Measurements from ENCODE around the gene ANKRD31. TPM values are rescaled to one million over a fixed set of nuclear protein-coding genes. Genes with fewer than 3 reads are reported as not detected.

The ANKRD31 gene
- total RNA-seq, 1 experiment from 2014 or later, result 0.09 TPM

GRCh38 chr5:75190227-75190626 is 46.5 kb downstream of the ANKRD31 start:
- ATAC-seq, result no peak
- CTCF ChIA-PET, result no interaction called here

More at GRCh38 chr5:75190227-75190626, 46.5 kb downstream of the ANKRD31 start:
- Mint-ChIP-seq H3K27ac (no peak overlapping the region), H3K27me3 (ENCODE audit: low read depth) (no peaks in the 10 kb centered on the region), H3K9me3 (no peaks in the 10 kb centered on the region), H3K36me3 (no peaks in the 10 kb centered on the region), H3K4me3 (no peak overlapping the region), H3K4me1 (no peaks in the 10 kb centered on the region)
- DNase-seq (ENCODE audit: low spot score), result no peak
- POLR2A ChIA-PET, result interaction anchor here (0.6 kb wide), 1 partner anchor 495 kb away, joined by 7 read pairs; no protein-coding TSS in a partner anchor
- TF ChIP-seq PREB (CRISPR knock-in tag; IDR thresholded peaks at IDR 0.05; ENCODE audit: borderline replicate concordance), result no peak
- no peak for TF ChIP-seq SMAD4 (CRISPR knock-in tag; IDR thresholded peaks at IDR 0.05)
- no peak for TF ChIP-seq ATF2 (CRISPR knock-in tag; IDR thresholded peaks at IDR 0.05; ENCODE audit: borderline replicate concordance, low read depth)
- TF ChIP-seq ZNF281 (CRISPR knock-in tag; IDR thresholded peaks at IDR 0.05), result no peak
- no peak for TF ChIP-seq CREM (CRISPR knock-in tag; IDR thresholded peaks at IDR 0.05)
- no peak for TF ChIP-seq ATF3 (CRISPR knock-in tag; conservative IDR thresholded peaks at IDR 0.05)
- no peak for TF ChIP-seq ATF1 (CRISPR knock-in tag; IDR thresholded peaks at IDR 0.05)
- TF ChIP-seq TEAD1 (CRISPR knock-in tag; IDR thresholded peaks at IDR 0.05), result no peak
- no peak for TF ChIP-seq RELA (CRISPR knock-in tag; IDR thresholded peaks at IDR 0.05; ENCODE audit: borderline replicate concordance)
- TF ChIP-seq ZMAT4 (CRISPR knock-in tag; IDR thresholded peaks at IDR 0.05), result no peak
- TF ChIP-seq FOXK1 (CRISPR knock-in tag; IDR thresholded peaks at IDR 0.05), result no peak
- TF ChIP-seq E2F5 (CRISPR knock-in tag; IDR thresholded peaks at IDR 0.05), result no peak
- TF ChIP-seq SMAD3 (CRISPR knock-in tag; IDR thresholded peaks at IDR 0.05; ENCODE audit: borderline replicate concordance), result no peak
- TF ChIP-seq HMGXB4 (CRISPR knock-in tag; IDR thresholded peaks at IDR 0.05), result no peak
- TF ChIP-seq OVOL2 (CRISPR knock-in tag; IDR thresholded peaks at IDR 0.05; ENCODE audit: borderline replicate concordance), result no peak
- TF ChIP-seq ZNF317 (CRISPR knock-in tag; IDR thresholded peaks at IDR 0.05; ENCODE audit: borderline replicate concordance, low read depth), result no peak
- TF ChIP-seq HMGA2 (CRISPR knock-in tag; IDR thresholded peaks at IDR 0.05), result no peak
- no peak for TF ChIP-seq GABPB1 (CRISPR knock-in tag; IDR thresholded peaks at IDR 0.05)
- TF ChIP-seq MXD4 (CRISPR knock-in tag; IDR thresholded peaks at IDR 0.05; ENCODE audit: borderline replicate concordance), result no peak
- TF ChIP-seq NR3C1 (CRISPR knock-in tag; conservative IDR thresholded peaks at IDR 0.05; ENCODE audit: low read depth), result no peak

Measured in WTC11 (cell line).